Measurements from ENCODE around the gene PDE4B.

DNA sequence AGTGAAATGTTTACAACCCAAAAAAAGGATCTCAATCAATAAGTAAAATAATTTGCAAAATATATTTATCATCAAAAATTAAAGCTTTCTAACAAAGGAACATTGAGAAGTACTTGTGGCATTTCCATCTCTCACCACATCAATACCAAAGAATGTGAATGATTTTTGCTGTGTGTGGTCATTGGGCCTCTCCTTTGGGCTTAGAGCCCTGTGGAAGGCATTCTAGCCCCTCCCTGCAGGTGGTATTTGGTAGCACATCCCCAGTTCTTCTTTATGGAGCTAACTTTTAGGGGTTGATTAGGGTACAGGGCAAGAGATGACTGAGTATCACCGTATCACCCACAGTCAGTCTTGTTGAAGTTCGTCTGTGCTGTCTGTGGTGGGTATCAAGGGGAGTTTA lies 447.1 kb downstream of the PDE4B start:
- TF ChIP-seq POLR2A (IDR thresholded peaks at IDR 0.05; ENCODE audit: low read depth) (no peak), POLR2AphosphoS5 (IDR thresholded peaks at IDR 0.05) (no peak), EP300 (IDR thresholded peaks at IDR 0.05) (no peak)
- TF ChIP-seq, protein P1, sequence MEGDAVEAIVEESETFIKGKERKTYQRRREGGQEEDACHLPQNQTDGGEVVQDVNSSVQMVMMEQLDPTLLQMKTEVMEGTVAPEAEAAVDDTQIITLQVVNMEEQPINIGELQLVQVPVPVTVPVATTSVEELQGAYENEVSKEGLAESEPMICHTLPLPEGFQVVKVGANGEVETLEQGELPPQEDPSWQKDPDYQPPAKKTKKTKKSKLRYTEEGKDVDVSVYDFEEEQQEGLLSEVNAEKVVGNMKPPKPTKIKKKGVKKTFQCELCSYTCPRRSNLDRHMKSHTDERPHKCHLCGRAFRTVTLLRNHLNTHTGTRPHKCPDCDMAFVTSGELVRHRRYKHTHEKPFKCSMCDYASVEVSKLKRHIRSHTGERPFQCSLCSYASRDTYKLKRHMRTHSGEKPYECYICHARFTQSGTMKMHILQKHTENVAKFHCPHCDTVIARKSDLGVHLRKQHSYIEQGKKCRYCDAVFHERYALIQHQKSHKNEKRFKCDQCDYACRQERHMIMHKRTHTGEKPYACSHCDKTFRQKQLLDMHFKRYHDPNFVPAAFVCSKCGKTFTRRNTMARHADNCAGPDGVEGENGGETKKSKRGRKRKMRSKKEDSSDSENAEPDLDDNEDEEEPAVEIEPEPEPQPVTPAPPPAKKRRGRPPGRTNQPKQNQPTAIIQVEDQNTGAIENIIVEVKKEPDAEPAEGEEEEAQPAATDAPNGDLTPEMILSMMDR (IDR thresholded peaks at IDR 0.05) = no peak

Measured in esophagus muscularis mucosa (tissue), 4 donors.